DOHH2 (cell line): ENCODE data around the gene SLA2.

Experiments
- H3F3A ChIP-seq: fragments of 200-600 bp; sonication (generic), shearing (Covaris generic); 2 replicates; pipeline ENCODE4 v1.6.0; 2016; ENCODE audit warnings: antibody characterized with exemption, mild to moderate bottlenecking; ENCODE audit not compliant: control insufficient read depth, insufficient read depth
- H3K27ac ChIP-seq: fragments of 200-600 bp; sonication (generic); 2 replicates; pipeline ENCODE4 v1.5.1; 2014; ENCODE audit warnings: low read depth, mild to moderate bottlenecking, low read length, moderate library complexity
- H3K27me3 ChIP-seq: fragments of 200-600 bp; sonication (generic); 2 replicates; pipeline ENCODE4 v1.6.1; 2014; ENCODE audit warnings: mild to moderate bottlenecking, low read length, mixed read lengths; ENCODE audit not compliant: control insufficient read depth
- H3K36me3 ChIP-seq: fragments of 200-600 bp; sonication (generic); 2 replicates; pipeline ENCODE4 v1.6.1; 2014; ENCODE audit warnings: mild to moderate bottlenecking, low read length, moderate library complexity, mixed read lengths; ENCODE audit not compliant: control insufficient read depth
- H3K4me1 ChIP-seq: fragments of 200-600 bp; sonication (generic); 2 replicates; pipeline ENCODE4 v1.6.1; 2014; ENCODE audit warnings: mild to moderate bottlenecking, low read length, mixed read lengths; ENCODE audit not compliant: control insufficient read depth
- H3K4me2 ChIP-seq: fragments of 200-600 bp; sonication (generic); 2 replicates; pipeline ENCODE4 v1.6.0; 2014; ENCODE audit warnings: mild to moderate bottlenecking, low read length, moderate library complexity
- H3K4me3 ChIP-seq: fragments of 200-600 bp; sonication (generic); 2 replicates; pipeline ENCODE4 v1.5.1; 2014; ENCODE audit warnings: mild to moderate bottlenecking, low read length, mixed read lengths
- H3K79me2 ChIP-seq: fragments of 200-600 bp; sonication (generic); 2 replicates; pipeline ENCODE4 v1.6.1; 2014; ENCODE audit warnings: mild to moderate bottlenecking, low read length, mixed read lengths; ENCODE audit not compliant: control insufficient read depth
- H3K9me2 ChIP-seq: fragments of 200-600 bp; sonication (generic); replicated peaks from 2 replicates; pipeline ENCODE4 v1.6.1; 2014; ENCODE audit warnings: mild to moderate bottlenecking, low read length, mixed read lengths; ENCODE audit not compliant: control insufficient read depth
- H3K9me3 ChIP-seq: fragments of 200-600 bp; sonication (generic); 2 replicates; pipeline ENCODE4 v1.6.1; 2014; ENCODE audit warnings: antibody characterized with exemption, low read length, mixed read lengths; ENCODE audit not compliant: control insufficient read depth, insufficient read depth
- H4K20me1 ChIP-seq: fragments of 200-600 bp; sonication (generic); 2 replicates; pipeline ENCODE4 v1.6.0; 2014; ENCODE audit warnings: low read depth, mild to moderate bottlenecking, antibody characterized with exemption, low read length, moderate library complexity; ENCODE audit not compliant: control insufficient read depth, insufficient read depth
- CTCF ChIP-seq: fragments of 200-600 bp; sonication (generic); IDR thresholded peaks from one replicate; pipeline ENCODE4 v1.5.1; 2014; ENCODE audit warnings: antibody characterized with exemption, mild to moderate bottlenecking, low read depth, low read length; ENCODE audit not compliant: poor library complexity, severe bottlenecking
- EZH2phosphoT487 ChIP-seq: fragments of 200-600 bp; sonication (generic); IDR thresholded peaks from 2 replicates; pipeline ENCODE4 v1.6.1; 2017; ENCODE audit warnings: borderline replicate concordance, mild to moderate bottlenecking, antibody characterized with exemption, low read length, moderate library complexity, mixed read lengths

The SLA2 gene

GRCh38 chr20:36585410-36586125, 60.4 kb downstream of the SLA2 start:
- H3F3A ChIP-seq, result no peaks in the 10 kb centered on the region; the same call in 1 of the 2 replicates
- H4K20me1 ChIP-seq, result no peaks in the 10 kb centered on the region
- H3K27me3 ChIP-seq, result no peaks in the 10 kb centered on the region
- peaks cover 68% of the 10 kb centered on the region for H3K36me3 ChIP-seq
- H3K27ac ChIP-seq, result no peak overlapping the region
- no peaks in the 10 kb centered on the region for H3K4me1 ChIP-seq
- no peaks in the 10 kb centered on the region; the same call in 1 of the 2 replicates for H3K79me2 ChIP-seq
- no peak overlapping the region for H3K4me3 ChIP-seq
- no peak overlapping the region for H3K4me2 ChIP-seq
- no peak for TF ChIP-seq CTCF
- no peak for TF ChIP-seq EZH2phosphoT487
- no peaks in the 10 kb centered on the region for H3K9me3 ChIP-seq
- H3K9me2 ChIP-seq, result no peaks in the 10 kb centered on the region

GRCh38 chr20:36584018-36584481, 61.9 kb downstream of the SLA2 start:
- Histone ChIP-seq H3K36me3 (peaks cover 78% of the 10 kb centered on the region), H3K4me2 (no peak overlapping the region)

DNA sequence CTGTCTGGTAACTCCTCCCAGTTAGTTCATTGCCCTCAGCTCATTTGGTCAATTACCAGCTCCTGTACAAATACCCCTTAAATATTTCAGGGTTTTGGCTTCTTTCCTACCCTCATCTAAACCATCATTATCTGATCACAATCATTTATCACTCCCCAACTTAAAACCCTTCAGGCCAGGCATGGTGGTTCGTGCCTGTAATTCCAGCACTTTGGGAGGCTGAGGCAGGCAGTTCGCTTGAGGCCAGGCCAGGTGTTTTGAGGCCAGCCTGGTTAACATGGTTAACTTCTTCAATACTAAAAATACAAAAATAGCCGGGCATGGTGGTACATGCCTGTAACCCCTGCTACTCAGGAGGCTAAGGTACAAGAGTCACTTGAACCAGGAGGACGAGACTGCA, 63.2 kb downstream of the SLA2 start:
- peaks cover 23% of the 10 kb centered on the region for H3K79me2 ChIP-seq
- H3K27ac ChIP-seq, result no peak overlapping the region
- no peaks in the 10 kb centered on the region for H3K9me3 ChIP-seq
- no peak for TF ChIP-seq EZH2phosphoT487
- TF ChIP-seq CTCF, result no peak
- peaks cover 78% of the 10 kb centered on the region for H3K36me3 ChIP-seq
- H3K9me2 ChIP-seq, result no peaks in the 10 kb centered on the region
- no peaks in the 10 kb centered on the region for H3K27me3 ChIP-seq
- H3K4me3 ChIP-seq, result no peak overlapping the region
- no peak overlapping the region for H3K4me2 ChIP-seq
- peaks cover 8% of the 10 kb centered on the region; the same call in 1 of the 2 replicates for H4K20me1 ChIP-seq
- no peaks in the 10 kb centered on the region for H3F3A ChIP-seq
- H3K4me1 ChIP-seq, result no peaks in the 10 kb centered on the region

More at GRCh38 chr20:36584018-36584481, 61.9 kb downstream of the SLA2 start:
- Histone ChIP-seq H3K4me1 (no peaks in the 10 kb centered on the region), H3K27me3 (no peaks in the 10 kb centered on the region), H3K9me2 (no peaks in the 10 kb centered on the region), H3K9me3 (no peaks in the 10 kb centered on the region), H3K27ac (no peak overlapping the region), H4K20me1 (no peaks in the 10 kb centered on the region), H3K4me3 (no peak overlapping the region), H3F3A (no peaks in the 10 kb centered on the region; the same call in 1 of the 2 replicates), H3K79me2 (peaks cover 11% of the 10 kb centered on the region)
- TF ChIP-seq EZH2phosphoT487 (no peak), CTCF (no peak)
